CD8-positive, alpha-beta memory T cell (primary cell): ENCODE results near the gene HEMGN. TPM values are rescaled to one million over a fixed set of nuclear protein-coding genes. Genes with fewer than 3 reads are reported as not detected.

Experiments
- CTCF ChIA-PET: fragments of 350-600 bp; sonication (Branson Sonifier 250); formaldehyde crosslinking; loops from one replicate; lab custom pipeline; 2021; ENCODE audit warnings: antibody characterized with exemption; lab: Charles Lee
- POLR2A ChIA-PET: fragments of 350-600 bp; sonication (Branson Sonifier 250); formaldehyde crosslinking; loops from one replicate; lab custom pipeline; 2021; ENCODE audit warnings: antibody characterized with exemption; lab: Charles Lee
- DNase-seq, 5 donors: peaks; one replicate each; pipeline versions ENCODE4 v3.0.0 to v3.0.0-alpha.2; 2020 to 2022; ENCODE audit warnings: mixed read lengths in 1 of 5
- H3K27ac ChIP-seq: one replicate; pipeline ENCODE4 v1.7.0; 2013; ENCODE audit warnings: low read depth, mild to moderate bottlenecking, low read length, moderate library complexity
- H3K27me3 ChIP-seq: 2 replicates; pipeline ENCODE4 v1.7.0; 2013; ENCODE audit warnings: low read length, mild to moderate bottlenecking; ENCODE audit not compliant: insufficient read depth, poor library complexity, severe bottlenecking
- H3K36me3 ChIP-seq: 2 replicates; pipeline ENCODE4 v1.7.0; 2013; ENCODE audit warnings: mild to moderate bottlenecking, low read length, moderate library complexity; ENCODE audit not compliant: insufficient read depth
- H3K4me1 ChIP-seq: 2 replicates; pipeline ENCODE4 v1.7.0; 2013; ENCODE audit warnings: mild to moderate bottlenecking, low read length, moderate library complexity; ENCODE audit not compliant: insufficient read depth
- H3K4me3 ChIP-seq: 2 replicates; pipeline ENCODE4 v1.7.0; 2013; ENCODE audit warnings: mild to moderate bottlenecking, low read length
- H3K9me3 ChIP-seq: 2 replicates; pipeline ENCODE4 v1.7.0; 2013; ENCODE audit warnings: mild to moderate bottlenecking, low read length
- H3K27ac Mint-ChIP-seq, 8 donors: one replicate each; pipeline ENCODE4 v1.8.0; 2020 to 2021; ENCODE audit warnings: mixed read lengths in 8 of 8, mild to moderate bottlenecking in 6 of 8, inconsistent platforms in 3 of 8, moderate library complexity in 3 of 8
- H3K27me3 Mint-ChIP-seq, 2 donors: one replicate each; pipeline ENCODE4 v1.8.0; 2020 to 2021; ENCODE audit warnings: mixed read lengths in 2 of 2, mild to moderate bottlenecking in 1 of 2, moderate library complexity in 1 of 2
- H3K36me3 Mint-ChIP-seq, 3 donors: one replicate each; pipeline ENCODE4 v1.8.0; 2020 to 2021; ENCODE audit warnings: mixed read lengths in 3 of 3, inconsistent platforms in 1 of 3, mild to moderate bottlenecking in 1 of 3
- H3K4me1 Mint-ChIP-seq, 3 donors: one replicate each; pipeline ENCODE4 v1.8.0; 2020 to 2021; ENCODE audit warnings: mixed read lengths in 3 of 3, inconsistent platforms in 1 of 3, mild to moderate bottlenecking in 1 of 3
- H3K4me3 Mint-ChIP-seq, 7 donors: one replicate each; pipeline ENCODE4 v1.8.0; 2020 to 2021; ENCODE audit warnings: mixed read lengths in 7 of 7, mild to moderate bottlenecking in 6 of 7, moderate library complexity in 4 of 7, inconsistent platforms in 2 of 7
- H3K9me3 Mint-ChIP-seq, 5 donors: one replicate each; pipeline ENCODE4 v1.8.0; 2020 to 2022; ENCODE audit warnings: mixed read lengths in 5 of 5, mild to moderate bottlenecking in 3 of 5, moderate library complexity in 2 of 5, inconsistent platforms in 1 of 5
- polyA plus RNA-seq: library from polyadenylated mRNA; unstranded; fragments of 300-500 nt; fragmentation: Illumina TruSeq; gene quantifications from one replicate; pipeline ENCODE4 v1.2.3, GENCODE V29; 2021
- total RNA-seq, 2 experiments: library from RNA; stranded (reverse); gene quantifications; one replicate each; pipeline ENCODE4 v1.2.3, GENCODE V29; 2021

The HEMGN gene
- total and polyA plus RNA-seq, 3 experiments from 2014 or later: 0.31 to 2.8 (median 0.66) TPM

DNA sequence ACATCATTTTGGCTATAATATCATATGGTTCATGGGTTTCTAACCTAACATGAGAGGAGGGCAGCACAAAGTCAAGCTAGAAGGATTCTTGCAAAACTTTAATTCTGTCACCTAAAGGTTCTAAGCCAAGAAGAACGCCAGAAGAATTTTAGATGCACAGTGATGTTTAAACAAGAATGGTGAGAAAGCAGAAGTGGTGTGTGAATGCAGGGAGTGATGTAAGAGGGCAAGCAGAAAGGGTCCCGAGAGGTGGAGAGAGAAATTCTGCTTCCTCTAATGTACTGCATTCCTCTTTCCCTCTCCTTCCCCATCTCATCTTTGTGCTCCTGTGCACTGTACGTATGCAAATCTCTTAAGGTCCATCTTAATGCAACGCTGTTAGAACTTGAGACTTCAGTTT is 13.6 kb downstream of the HEMGN start:
- POLR2A ChIA-PET: interaction anchor here (1.0 to 4.5 kb wide), 2 partner anchors 55 to 60 kb away, joined by 3 to 74 read pairs; partner anchors contain the start of gene ANP32B
- H3K36me3 ChIP-seq: no peaks in the 10 kb centered on the region
- no peak overlapping the region for H3K4me3 ChIP-seq
- no peak overlapping the region for H3K27ac ChIP-seq
- Mint-ChIP-seq H3K4me1 (peaks cover 40 to 51% (median 41%) of the 10 kb centered on the region in 3 donors), H3K9me3 (peaks cover 0 to 3% (median 0%) of the 10 kb centered on the region in 5 donors), H3K27ac (peak overlapping the region in 1 of 8 donors; percentile 98), H3K36me3 (peaks cover 3 to 12% (median 4%) of the 10 kb centered on the region in 3 donors), H3K4me3 (no peak overlapping the region), H3K27me3 (peaks cover 0 to 9% of the 10 kb centered on the region in 2 donors)
- CTCF ChIA-PET: interaction anchor here (0.7 to 8.0 kb wide), 29 partner anchors 11 to 340 kb away, joined by 3 to 109 read pairs (median 8); partner anchors contain the start of genes ANP32B, HEMGN and TBC1D2
- H3K9me3 ChIP-seq: no peaks in the 10 kb centered on the region
- H3K4me1 ChIP-seq: peaks cover 39% of the 10 kb centered on the region
- no peaks in the 10 kb centered on the region for H3K27me3 ChIP-seq
- DNase-seq: no peak

DNA sequence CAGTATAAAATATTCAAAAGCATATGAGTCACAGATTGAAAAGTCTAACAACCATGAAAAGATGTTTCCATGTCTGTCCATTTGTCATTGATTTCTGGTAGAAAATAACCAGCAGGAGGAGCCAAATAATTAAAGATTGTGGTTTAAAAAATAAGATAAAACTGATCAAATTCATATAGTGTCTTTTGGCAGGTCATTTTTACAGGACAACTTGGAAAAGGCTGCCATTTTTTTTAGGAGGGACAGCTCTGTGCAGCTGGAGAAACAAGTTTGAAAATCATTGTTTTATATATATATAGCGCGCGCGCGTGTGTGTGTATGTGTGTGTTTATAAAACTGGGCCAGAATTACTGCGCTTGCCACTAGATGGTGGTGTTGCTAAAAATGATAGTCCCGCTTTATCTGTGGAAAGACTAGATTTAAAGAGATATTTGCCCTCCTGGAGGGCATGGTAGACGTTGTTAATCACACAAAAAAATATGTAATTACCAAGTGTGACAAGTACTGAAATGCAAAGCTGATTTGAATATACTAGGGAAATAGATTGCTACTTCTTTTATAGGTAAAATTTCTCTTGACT is 14.4 kb downstream of the HEMGN start:
- peaks cover 0 to 9% of the 10 kb centered on the region in 2 donors for H3K27me3 Mint-ChIP-seq
- Histone ChIP-seq H3K4me3 (peak overlapping the region; percentile 92), H3K36me3 (no peaks in the 10 kb centered on the region), H3K27me3 (no peaks in the 10 kb centered on the region), H3K9me3 (no peaks in the 10 kb centered on the region), H3K4me1 (peaks cover 39% of the 10 kb centered on the region), H3K27ac (peak overlapping the region; percentile 100)
- ChIA-PET CTCF (interaction anchor here (0.7 to 8.0 kb wide), 41 partner anchors 8 to 340 kb away, joined by 3 to 109 read pairs (median 5); partner anchors contain the start of genes ANP32B, HEMGN, NANS and TBC1D2), POLR2A (interaction anchor here (1.0 to 4.5 kb wide), 2 partner anchors 56 to 61 kb away, joined by 3 to 74 read pairs; partner anchors contain the start of gene ANP32B)
- peaks cover 0 to 3% (median 0%) of the 10 kb centered on the region in 5 donors for H3K9me3 Mint-ChIP-seq
- peaks cover 3 to 14% (median 4%) of the 10 kb centered on the region in 3 donors for H3K36me3 Mint-ChIP-seq
- H3K4me1 Mint-ChIP-seq: peaks cover 42 to 51% (median 43%) of the 10 kb centered on the region in 3 donors
- peak; percentile 42 to 82 (median 76) for DNase-seq
- H3K27ac Mint-ChIP-seq: peak overlapping the region; percentile 81 to 100 (median 98)
- H3K4me3 Mint-ChIP-seq: peak overlapping the region; percentile 87 to 96 (median 90)

DNA sequence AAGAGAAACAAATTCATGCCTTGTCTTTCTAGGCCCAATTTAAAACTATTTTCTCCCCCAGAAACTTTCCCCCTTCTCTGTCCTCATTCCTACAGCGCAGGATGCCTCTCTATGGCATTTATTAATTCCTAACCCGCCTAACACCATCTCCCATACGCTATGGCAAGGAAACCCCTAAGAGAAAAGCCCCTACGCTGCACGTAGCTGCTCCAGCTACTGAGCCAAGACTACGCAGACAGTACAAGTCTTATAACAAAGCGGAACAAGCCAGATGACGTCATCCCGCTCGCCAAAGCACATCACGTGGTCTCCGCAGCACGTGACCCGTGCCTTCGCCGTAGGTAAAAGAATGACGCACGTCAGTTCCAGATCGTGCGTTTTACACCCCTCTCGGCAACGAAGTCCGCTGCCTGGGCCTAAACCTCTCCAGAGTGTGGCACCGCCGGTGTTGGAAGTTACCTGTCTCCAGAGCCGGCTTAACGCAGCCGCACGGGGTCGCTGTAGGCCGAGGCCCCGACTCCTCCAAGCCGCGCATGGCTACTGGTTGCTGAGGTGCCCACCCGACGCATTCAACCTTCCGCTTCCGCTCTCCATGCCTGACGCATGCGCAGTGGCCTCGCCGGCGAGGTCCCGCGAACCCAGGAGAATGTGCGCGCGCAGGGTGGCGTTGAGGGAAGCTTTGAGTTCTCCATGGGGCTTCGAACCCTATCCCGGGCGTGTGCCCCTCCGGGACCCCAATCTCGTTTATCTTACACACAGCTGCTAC is 15.8 kb downstream of the HEMGN start, which contains the start of gene TRMO:
Gene TRMO, minus strand, starts transcription at position 542 of the 766 bp plus-strand sequence. Its CDS starts 7 bp downstream, at position 535.
- peaks cover 0 to 9% of the 10 kb centered on the region in 2 donors for H3K27me3 Mint-ChIP-seq
- Histone ChIP-seq H3K36me3 (no peaks in the 10 kb centered on the region), H3K4me1 (peaks cover 47% of the 10 kb centered on the region), H3K27ac (peak within 1 kb of the TSS; percentile 100), H3K4me3 (peak within 1 kb of the TSS; percentile 92), H3K27me3 (no peaks in the 10 kb centered on the region), H3K9me3 (no peaks in the 10 kb centered on the region)
- H3K4me3 Mint-ChIP-seq: peak within 1 kb of the TSS; percentile 87 to 96 (median 90)
- DNase-seq: peak; percentile 97 to 99 (median 98)
- H3K36me3 Mint-ChIP-seq: peaks cover 3 to 19% (median 4%) of the 10 kb centered on the region in 3 donors
- H3K4me1 Mint-ChIP-seq: peaks cover 48 to 59% (median 49%) of the 10 kb centered on the region in 3 donors
- H3K9me3 Mint-ChIP-seq: peaks cover 0 to 3% (median 0%) of the 10 kb centered on the region in 5 donors
- ChIA-PET POLR2A (interaction anchor here (0.5 to 4.5 kb wide), 22 partner anchors 8 to 342 kb away, joined by 3 to 74 read pairs (median 6); partner anchors contain the start of genes ANP32B, HEMGN, NANS and NCBP1), CTCF (interaction anchor here (0.7 to 8.0 kb wide), 29 partner anchors 8 to 340 kb away, joined by 3 to 109 read pairs (median 8); partner anchors contain the start of genes ANP32B, NANS, TBC1D2 and TRIM14)
- peak within 1 kb of the TSS; percentile 98 to 100 (median 99) for H3K27ac Mint-ChIP-seq

DNA sequence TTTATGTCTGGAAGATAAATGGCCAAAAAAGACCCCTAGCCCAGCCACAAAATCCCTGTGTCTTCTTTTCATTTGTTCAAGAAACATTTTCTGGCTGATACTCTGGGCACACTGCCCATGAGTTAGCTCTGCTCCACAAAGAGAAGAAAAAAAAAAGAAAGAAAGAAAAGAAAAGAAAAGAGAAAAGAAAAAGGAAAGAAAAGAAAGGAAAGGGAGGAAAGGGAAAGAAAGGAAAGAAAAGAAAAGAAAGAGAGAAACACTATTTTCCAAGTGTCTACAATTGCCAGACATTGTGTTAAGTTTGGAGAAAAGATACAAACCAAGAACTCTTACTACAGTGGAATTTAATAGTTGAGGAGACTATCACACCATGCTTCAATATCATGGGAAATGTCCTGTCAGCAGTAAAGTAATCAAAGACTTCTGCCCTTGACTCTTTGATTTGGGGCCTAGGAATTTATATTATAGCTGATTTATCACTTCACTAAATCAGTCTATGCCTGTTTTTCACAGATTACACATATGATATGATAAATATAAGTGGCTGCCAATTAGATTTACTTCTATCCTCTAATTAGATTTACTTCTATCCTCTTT is 18.7 kb downstream of the HEMGN start:
- Mint-ChIP-seq H3K4me3 (peak overlapping the region; percentile 76 to 96 (median 87)), H3K27me3 (peaks cover 0 to 9% of the 10 kb centered on the region in 2 donors), H3K9me3 (peaks cover 0 to 3% (median 0%) of the 10 kb centered on the region in 5 donors), H3K36me3 (peaks cover 11 to 43% (median 12%) of the 10 kb centered on the region in 3 donors), H3K27ac (peak overlapping the region; percentile 98 to 100 (median 99)), H3K4me1 (peaks cover 67 to 82% (median 76%) of the 10 kb centered on the region in 3 donors)
- no peak for DNase-seq
- ChIA-PET CTCF (interaction anchor here (0.9 to 8.0 kb wide), 7 partner anchors 16 to 199 kb away, joined by 3 to 109 read pairs (median 3); partner anchors contain the start of gene ANP32B), POLR2A (interaction anchor here (0.6 to 3.6 kb wide), 3 partner anchors 11 to 344 kb away, joined by 6 to 55 read pairs (median 8); no protein-coding TSS in a partner anchor)
- Histone ChIP-seq H3K9me3 (no peaks in the 10 kb centered on the region), H3K4me3 (peak overlapping the region; percentile 58), H3K27me3 (no peaks in the 10 kb centered on the region), H3K27ac (peak overlapping the region; percentile 100), H3K36me3 (peaks cover 12% of the 10 kb centered on the region), H3K4me1 (peaks cover 55% of the 10 kb centered on the region)

GRCh38 chr9:97918611-97919010 is 19.4 kb downstream of the HEMGN start:
- DNase-seq: peak in 2 of 5 donors; percentile 18 to 49
- Mint-ChIP-seq H3K4me3 (peak overlapping the region; percentile 63 to 96 (median 87)), H3K9me3 (peaks cover 0 to 3% (median 0%) of the 10 kb centered on the region in 5 donors), H3K36me3 (peaks cover 12 to 49% (median 15%) of the 10 kb centered on the region in 3 donors), H3K27me3 (peaks cover 0 to 9% of the 10 kb centered on the region in 2 donors), H3K4me1 (peaks cover 67 to 81% (median 78%) of the 10 kb centered on the region in 3 donors), H3K27ac (peak overlapping the region; percentile 73 to 100 (median 99))
- H3K27ac ChIP-seq: peak overlapping the region; percentile 2
- H3K36me3 ChIP-seq: peaks cover 13% of the 10 kb centered on the region
- H3K9me3 ChIP-seq: no peaks in the 10 kb centered on the region
- H3K4me3 ChIP-seq: no peak overlapping the region
- ChIA-PET POLR2A (interaction anchor here (0.6 kb wide), 1 partner anchor 343 kb away, joined by 8 read pairs; no protein-coding TSS in a partner anchor), CTCF (interaction anchor here (0.9 to 6.0 kb wide), 2 partner anchors 15 to 59 kb away, joined by 3 to 109 read pairs; no protein-coding TSS in a partner anchor)
- no peaks in the 10 kb centered on the region for H3K27me3 ChIP-seq
- H3K4me1 ChIP-seq: peaks cover 55% of the 10 kb centered on the region

- Histone ChIP-seq H3K9me3 (no peaks in the 10 kb centered on the region), H3K27me3 (no peaks in the 10 kb centered on the region), H3K36me3 (peaks cover 51% of the 10 kb centered on the region), H3K27ac (no peak overlapping the region), H3K4me3 (no peak overlapping the region), H3K4me1 (peaks cover 57% of the 10 kb centered on the region)
- POLR2A ChIA-PET: interaction anchor here (1.2 to 1.3 kb wide), 2 partner anchors 9 to 10 kb away, joined by 5 to 18 read pairs; partner anchors contain the start of gene TRMO
- Mint-ChIP-seq H3K36me3 (peaks cover 11 to 86% (median 34%) of the 10 kb centered on the region in 3 donors), H3K4me1 (peaks cover 73 to 91% (median 89%) of the 10 kb centered on the region in 3 donors), H3K27me3 (no peaks in the 10 kb centered on the region), H3K27ac (peak overlapping the region; percentile 76 to 95 (median 91)), H3K9me3 (no peaks in the 10 kb centered on the region), H3K4me3 (peak overlapping the region in 3 of 7 donors; percentile 21 to 27 (median 22))
- no peak for DNase-seq
- CTCF ChIA-PET: interaction anchor here (1.0 to 5.4 kb wide), 3 partner anchors 10 to 58 kb away, joined by 3 to 36 read pairs (median 14); partner anchors contain the start of gene TRMO
Observed at GRCh38 chr9:97911970-97912369, 26.0 kb downstream of the HEMGN start.
